ENCODE results near the gene IFI27L2.

DNA sequence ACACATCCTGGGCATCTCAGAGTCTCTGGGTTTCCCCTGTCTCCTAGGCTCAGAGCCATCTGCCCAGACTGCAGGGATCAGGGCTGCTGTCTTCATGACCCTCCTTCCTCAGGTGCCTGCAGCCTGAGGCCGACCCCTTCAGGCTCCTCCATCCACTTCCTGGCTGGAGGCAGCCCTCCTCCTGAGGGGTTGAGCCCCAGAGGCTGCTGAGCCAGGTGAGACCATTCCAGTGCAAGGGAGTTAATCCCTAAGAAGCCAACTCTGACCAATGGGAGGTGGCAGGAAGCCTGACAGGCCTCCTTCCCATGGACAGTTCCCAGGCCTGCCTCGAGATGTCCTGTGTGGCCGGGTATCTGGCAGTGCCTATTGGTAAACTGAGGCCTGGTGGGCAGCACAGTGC, 36.3 kb upstream of the IFI27L2 start:
- TF ChIP-seq, protein P1, sequence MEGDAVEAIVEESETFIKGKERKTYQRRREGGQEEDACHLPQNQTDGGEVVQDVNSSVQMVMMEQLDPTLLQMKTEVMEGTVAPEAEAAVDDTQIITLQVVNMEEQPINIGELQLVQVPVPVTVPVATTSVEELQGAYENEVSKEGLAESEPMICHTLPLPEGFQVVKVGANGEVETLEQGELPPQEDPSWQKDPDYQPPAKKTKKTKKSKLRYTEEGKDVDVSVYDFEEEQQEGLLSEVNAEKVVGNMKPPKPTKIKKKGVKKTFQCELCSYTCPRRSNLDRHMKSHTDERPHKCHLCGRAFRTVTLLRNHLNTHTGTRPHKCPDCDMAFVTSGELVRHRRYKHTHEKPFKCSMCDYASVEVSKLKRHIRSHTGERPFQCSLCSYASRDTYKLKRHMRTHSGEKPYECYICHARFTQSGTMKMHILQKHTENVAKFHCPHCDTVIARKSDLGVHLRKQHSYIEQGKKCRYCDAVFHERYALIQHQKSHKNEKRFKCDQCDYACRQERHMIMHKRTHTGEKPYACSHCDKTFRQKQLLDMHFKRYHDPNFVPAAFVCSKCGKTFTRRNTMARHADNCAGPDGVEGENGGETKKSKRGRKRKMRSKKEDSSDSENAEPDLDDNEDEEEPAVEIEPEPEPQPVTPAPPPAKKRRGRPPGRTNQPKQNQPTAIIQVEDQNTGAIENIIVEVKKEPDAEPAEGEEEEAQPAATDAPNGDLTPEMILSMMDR (conservative IDR thresholded peaks at IDR 0.05; ENCODE audit: low read length): no peak
- TF ChIP-seq EZH2phosphoT487 (IDR thresholded peaks at IDR 0.05; ENCODE audit: borderline replicate concordance, low read depth, low read length): no peak
